Thyroid gland (tissue), 4 donors: Measurements from ENCODE around the gene PCP4L1.

Experiments used
- POLR2A ChIP-seq, 2 donors: fragments of 450-650 bp; IDR thresholded peaks; one replicate each; pipeline ENCODE4 v1.6.1; 2017; ENCODE audit warnings: antibody characterized with exemption in 2 of 2, mild to moderate bottlenecking in 2 of 2, moderate library complexity in 1 of 2
- TF ChIP-seq, protein P1 (sequence below), 6 experiments: fragments of 200-600 bp in 3 of 6; fragments of 450-650 bp in 3 of 6; sonication (generic) in 3 of 6; IDR thresholded peaks; one replicate each; pipeline ENCODE4 v1.5.1; 2016 to 2019; ENCODE audit warnings: antibody characterized with exemption in 6 of 6, mild to moderate bottlenecking in 2 of 6, inconsistent platforms in 1 of 6, moderate library complexity in 1 of 6

DNA sequence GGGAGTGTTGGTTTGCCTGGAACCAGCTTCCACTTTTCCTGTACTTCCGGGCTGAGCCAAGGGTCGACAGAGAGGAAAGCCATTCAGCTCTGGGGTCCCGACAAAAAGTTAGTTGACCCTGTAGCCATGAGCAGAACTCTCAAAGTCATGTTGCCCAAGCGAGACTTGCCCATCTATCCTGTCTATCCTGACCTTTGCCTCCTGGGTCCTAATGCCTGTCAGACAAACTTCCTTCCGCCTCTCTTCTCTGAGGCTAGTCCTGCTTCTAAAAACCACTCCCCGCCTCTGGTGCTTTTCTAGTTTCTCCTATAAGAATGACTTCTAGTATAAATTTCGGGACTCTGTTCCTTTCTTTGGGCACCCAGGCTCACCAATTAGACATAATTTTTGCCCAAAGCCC lies 7.7 kb upstream of the PCP4L1 start:
- TF ChIP-seq, protein P1, sequence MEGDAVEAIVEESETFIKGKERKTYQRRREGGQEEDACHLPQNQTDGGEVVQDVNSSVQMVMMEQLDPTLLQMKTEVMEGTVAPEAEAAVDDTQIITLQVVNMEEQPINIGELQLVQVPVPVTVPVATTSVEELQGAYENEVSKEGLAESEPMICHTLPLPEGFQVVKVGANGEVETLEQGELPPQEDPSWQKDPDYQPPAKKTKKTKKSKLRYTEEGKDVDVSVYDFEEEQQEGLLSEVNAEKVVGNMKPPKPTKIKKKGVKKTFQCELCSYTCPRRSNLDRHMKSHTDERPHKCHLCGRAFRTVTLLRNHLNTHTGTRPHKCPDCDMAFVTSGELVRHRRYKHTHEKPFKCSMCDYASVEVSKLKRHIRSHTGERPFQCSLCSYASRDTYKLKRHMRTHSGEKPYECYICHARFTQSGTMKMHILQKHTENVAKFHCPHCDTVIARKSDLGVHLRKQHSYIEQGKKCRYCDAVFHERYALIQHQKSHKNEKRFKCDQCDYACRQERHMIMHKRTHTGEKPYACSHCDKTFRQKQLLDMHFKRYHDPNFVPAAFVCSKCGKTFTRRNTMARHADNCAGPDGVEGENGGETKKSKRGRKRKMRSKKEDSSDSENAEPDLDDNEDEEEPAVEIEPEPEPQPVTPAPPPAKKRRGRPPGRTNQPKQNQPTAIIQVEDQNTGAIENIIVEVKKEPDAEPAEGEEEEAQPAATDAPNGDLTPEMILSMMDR (IDR thresholded peaks at IDR 0.05): no peak
- TF ChIP-seq POLR2A (IDR thresholded peaks at IDR 0.05): no peak
